ENCODE measurements around the gene CADM3. TPM values are rescaled to one million over a fixed set of nuclear protein-coding genes. Genes with fewer than 3 reads are reported as not detected.

Gene CADM3
- total and polyA plus RNA-seq, 2 experiments from 2014 or later, result 2.0 to 4.4 TPM

- Histone ChIP-seq H2AFZ (no peak overlapping the region), H3K79me2 (replicated peaks; ENCODE audit: insufficient read depth) (peaks cover 4% of the 10 kb centered on the region; the same call in 1 of the 2 replicates), H3K4me3 (no peak overlapping the region), H3K36me3 (ENCODE audit: insufficient read depth) (no peaks in the 10 kb centered on the region), H3K4me2 (no peak overlapping the region), H3K9me2 (ENCODE audit: insufficient read depth) (no peaks in the 10 kb centered on the region), H3K27me3 (ENCODE audit: insufficient read depth) (peaks cover 4% of the 10 kb centered on the region; the same call in 1 of the 2 replicates), H3K4me1 (ENCODE audit: insufficient read depth) (peaks cover 9% of the 10 kb centered on the region; the same call in 1 of the 2 replicates), H4K20me1 (replicated peaks; ENCODE audit: insufficient read depth) (peaks cover 20% of the 10 kb centered on the region), H3F3A (replicated peaks; ENCODE audit: low read depth) (no peaks in the 10 kb centered on the region), H3K27ac (ENCODE audit: low read depth) (no peak overlapping the region)
- no peaks in the 10 kb centered on the region; the same call in 2 of the 3 replicates for H3K36me3 Mint-ChIP-seq (ENCODE audit: low read depth)
- no peak overlapping the region for H3K27ac Mint-ChIP-seq
- no peak for TF ChIP-seq CREB1 (CRISPR knock-in tag; IDR thresholded peaks at IDR 0.05; ENCODE audit: low read depth)
- TF ChIP-seq EZH2phosphoT487 (IDR thresholded peaks at IDR 0.05; ENCODE audit: unreplicated experiment), result no peak
- no peak for TF ChIP-seq STAT1 (IDR thresholded peaks at IDR 0.05; ENCODE audit: unreplicated experiment)
- TF ChIP-seq ZNF114 (CRISPR knock-in tag; IDR thresholded peaks at IDR 0.05), result no peak
- TF ChIP-seq JUNB (IDR thresholded peaks at IDR 0.05; ENCODE audit: unreplicated experiment), result no peak
- TF ChIP-seq CTCF (conservative IDR thresholded peaks at IDR 0.05; ENCODE audit: low read depth in 2 of 2), result no peak
- TF ChIP-seq EZH2 (IDR thresholded peaks at IDR 0.05; ENCODE audit: low read depth, unreplicated experiment), result no peak
- TF ChIP-seq ETS1 (IDR thresholded peaks at IDR 0.05), result no peak
- TF ChIP-seq NANOG (IDR thresholded peaks at IDR 0.05; ENCODE audit: borderline replicate concordance), result no peak
- TF ChIP-seq REST (IDR thresholded peaks at IDR 0.05; ENCODE audit: unreplicated experiment), result no peak
- TF ChIP-seq POLR2AphosphoS5 (IDR thresholded peaks at IDR 0.05; ENCODE audit: low read depth), result no peak
- TF ChIP-seq ZNF331 (CRISPR knock-in tag; IDR thresholded peaks at IDR 0.05; ENCODE audit: low read depth), result no peak
- TF ChIP-seq, protein P1, sequence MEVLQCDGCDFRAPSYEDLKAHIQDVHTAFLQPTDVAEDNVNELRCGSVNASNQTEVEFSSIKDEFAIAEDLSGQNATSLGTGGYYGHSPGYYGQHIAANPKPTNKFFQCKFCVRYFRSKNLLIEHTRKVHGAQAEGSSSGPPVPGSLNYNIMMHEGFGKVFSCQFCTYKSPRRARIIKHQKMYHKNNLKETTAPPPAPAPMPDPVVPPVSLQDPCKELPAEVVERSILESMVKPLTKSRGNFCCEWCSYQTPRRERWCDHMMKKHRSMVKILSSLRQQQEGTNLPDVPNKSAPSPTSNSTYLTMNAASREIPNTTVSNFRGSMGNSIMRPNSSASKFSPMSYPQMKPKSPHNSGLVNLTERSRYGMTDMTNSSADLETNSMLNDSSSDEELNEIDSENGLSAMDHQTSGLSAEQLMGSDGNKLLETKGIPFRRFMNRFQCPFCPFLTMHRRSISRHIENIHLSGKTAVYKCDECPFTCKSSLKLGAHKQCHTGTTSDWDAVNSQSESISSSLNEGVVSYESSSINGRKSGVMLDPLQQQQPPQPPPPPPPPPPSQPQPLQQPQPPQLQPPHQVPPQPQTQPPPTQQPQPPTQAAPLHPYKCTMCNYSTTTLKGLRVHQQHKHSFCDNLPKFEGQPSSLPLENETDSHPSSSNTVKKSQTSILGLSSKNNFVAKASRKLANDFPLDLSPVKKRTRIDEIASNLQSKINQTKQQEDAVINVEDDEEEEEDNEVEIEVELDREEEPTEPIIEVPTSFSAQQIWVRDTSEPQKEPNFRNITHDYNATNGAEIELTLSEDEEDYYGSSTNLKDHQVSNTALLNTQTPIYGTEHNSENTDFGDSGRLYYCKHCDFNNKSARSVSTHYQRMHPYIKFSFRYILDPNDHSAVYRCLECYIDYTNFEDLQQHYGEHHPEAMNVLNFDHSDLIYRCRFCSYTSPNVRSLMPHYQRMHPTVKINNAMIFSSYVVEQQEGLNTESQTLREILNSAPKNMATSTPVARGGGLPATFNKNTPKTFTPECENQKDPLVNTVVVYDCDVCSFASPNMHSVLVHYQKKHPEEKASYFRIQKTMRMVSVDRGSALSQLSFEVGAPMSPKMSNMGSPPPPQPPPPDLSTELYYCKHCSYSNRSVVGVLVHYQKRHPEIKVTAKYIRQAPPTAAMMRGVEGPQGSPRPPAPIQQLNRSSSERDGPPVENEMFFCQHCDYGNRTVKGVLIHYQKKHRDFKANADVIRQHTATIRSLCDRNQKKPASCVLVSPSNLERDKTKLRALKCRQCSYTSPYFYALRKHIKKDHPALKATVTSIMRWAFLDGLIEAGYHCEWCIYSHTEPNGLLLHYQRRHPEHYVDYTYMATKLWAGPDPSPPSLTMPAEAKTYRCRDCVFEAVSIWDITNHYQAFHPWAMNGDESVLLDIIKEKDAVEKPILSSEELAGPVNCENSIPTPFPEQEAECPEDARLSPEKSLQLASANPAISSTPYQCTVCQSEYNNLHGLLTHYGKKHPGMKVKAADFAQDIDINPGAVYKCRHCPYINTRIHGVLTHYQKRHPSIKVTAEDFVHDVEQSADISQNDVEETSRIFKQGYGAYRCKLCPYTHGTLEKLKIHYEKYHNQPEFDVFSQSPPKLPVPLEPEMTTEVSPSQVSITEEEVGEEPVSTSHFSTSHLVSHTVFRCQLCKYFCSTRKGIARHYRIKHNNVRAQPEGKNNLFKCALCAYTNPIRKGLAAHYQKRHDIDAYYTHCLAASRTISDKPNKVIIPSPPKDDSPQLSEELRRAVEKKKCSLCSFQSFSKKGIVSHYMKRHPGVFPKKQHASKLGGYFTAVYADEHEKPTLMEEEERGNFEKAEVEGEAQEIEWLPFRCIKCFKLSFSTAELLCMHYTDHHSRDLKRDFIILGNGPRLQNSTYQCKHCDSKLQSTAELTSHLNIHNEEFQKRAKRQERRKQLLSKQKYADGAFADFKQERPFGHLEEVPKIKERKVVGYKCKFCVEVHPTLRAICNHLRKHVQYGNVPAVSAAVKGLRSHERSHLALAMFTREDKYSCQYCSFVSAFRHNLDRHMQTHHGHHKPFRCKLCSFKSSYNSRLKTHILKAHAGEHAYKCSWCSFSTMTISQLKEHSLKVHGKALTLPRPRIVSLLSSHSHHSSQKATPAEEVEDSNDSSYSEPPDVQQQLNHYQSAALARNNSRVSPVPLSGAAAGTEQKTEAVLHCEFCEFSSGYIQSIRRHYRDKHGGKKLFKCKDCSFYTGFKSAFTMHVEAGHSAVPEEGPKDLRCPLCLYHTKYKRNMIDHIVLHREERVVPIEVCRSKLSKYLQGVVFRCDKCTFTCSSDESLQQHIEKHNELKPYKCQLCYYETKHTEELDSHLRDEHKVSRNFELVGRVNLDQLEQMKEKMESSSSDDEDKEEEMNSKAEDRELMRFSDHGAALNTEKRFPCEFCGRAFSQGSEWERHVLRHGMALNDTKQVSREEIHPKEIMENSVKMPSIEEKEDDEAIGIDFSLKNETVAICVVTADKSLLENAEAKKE (CRISPR knock-in tag; IDR thresholded peaks at IDR 0.05), result no peak
- DNase-seq (ENCODE audit: low spot score) (no peak), ATAC-seq (no peak)
- no peaks in the 10 kb centered on the region for H3K9me3 Mint-ChIP-seq
- no peak overlapping the region for H3K4me3 Mint-ChIP-seq
- H3K4me1 Mint-ChIP-seq, result peaks cover 14% of the 10 kb centered on the region
- H3K27me3 Mint-ChIP-seq (ENCODE audit: insufficient read depth, low read depth, poor library complexity), result peaks cover 7% of the 10 kb centered on the region
Observed at GRCh38 chr1:159175571-159175970, 4.2 kb downstream of the CADM3 start.
